ENCODE results near the gene SEPTIN14.

- TF ChIP-seq, protein P1, sequence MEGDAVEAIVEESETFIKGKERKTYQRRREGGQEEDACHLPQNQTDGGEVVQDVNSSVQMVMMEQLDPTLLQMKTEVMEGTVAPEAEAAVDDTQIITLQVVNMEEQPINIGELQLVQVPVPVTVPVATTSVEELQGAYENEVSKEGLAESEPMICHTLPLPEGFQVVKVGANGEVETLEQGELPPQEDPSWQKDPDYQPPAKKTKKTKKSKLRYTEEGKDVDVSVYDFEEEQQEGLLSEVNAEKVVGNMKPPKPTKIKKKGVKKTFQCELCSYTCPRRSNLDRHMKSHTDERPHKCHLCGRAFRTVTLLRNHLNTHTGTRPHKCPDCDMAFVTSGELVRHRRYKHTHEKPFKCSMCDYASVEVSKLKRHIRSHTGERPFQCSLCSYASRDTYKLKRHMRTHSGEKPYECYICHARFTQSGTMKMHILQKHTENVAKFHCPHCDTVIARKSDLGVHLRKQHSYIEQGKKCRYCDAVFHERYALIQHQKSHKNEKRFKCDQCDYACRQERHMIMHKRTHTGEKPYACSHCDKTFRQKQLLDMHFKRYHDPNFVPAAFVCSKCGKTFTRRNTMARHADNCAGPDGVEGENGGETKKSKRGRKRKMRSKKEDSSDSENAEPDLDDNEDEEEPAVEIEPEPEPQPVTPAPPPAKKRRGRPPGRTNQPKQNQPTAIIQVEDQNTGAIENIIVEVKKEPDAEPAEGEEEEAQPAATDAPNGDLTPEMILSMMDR (IDR thresholded peaks at IDR 0.05): no peak
- no peak for TF ChIP-seq POLR2A (IDR thresholded peaks at IDR 0.05)
Observed at GRCh38 chr7:55903985-55904759, 41.6 kb upstream of the SEPTIN14 start.
